K562 (cell line): ENCODE data around the gene PTPN18. TPM values are rescaled to one million over a fixed set of nuclear protein-coding genes. Genes with fewer than 3 reads are reported as not detected.

Experiments
- AFF4 ChIP-seq: sonication (generic); formaldehyde crosslinking; IDR thresholded peaks from 2 replicates; pipeline ENCODE4 v1.8.0; 2023; ENCODE audit warnings: mild to moderate bottlenecking, missing genetic modification reagents
- BACH1 ChIP-seq: fragments of 200-800 bp; sonication (Bioruptor generic); IDR thresholded peaks from 2 replicates; pipeline ENCODE4 v1.6.1; 2016; ENCODE audit warnings: missing genetic modification characterization, missing compliant biosample characterization
- CHD2 ChIP-seq: IDR thresholded peaks from 2 replicates; pipeline ENCODE4 v1.6.1; 2011; ENCODE audit warnings: low read depth, low read length
- GTF3C2 ChIP-seq: IDR thresholded peaks from 3 replicates; pipeline ENCODE4 v1.6.1; 2011; ENCODE audit warnings: borderline replicate concordance, mild to moderate bottlenecking, moderate library complexity; ENCODE audit not compliant: insufficient read length; ENCODE audit errors: extremely low read depth
- HMGN3 ChIP-seq: IDR thresholded peaks from 2 replicates; pipeline ENCODE4 v1.6.1; 2011; ENCODE audit warnings: borderline replicate concordance, low read depth, mild to moderate bottlenecking, mixed read lengths, low read length; ENCODE audit not compliant: insufficient read length; ENCODE audit errors: extremely low read depth
- HNRNPK ChIP-seq: fragments of 200-400 bp; formaldehyde crosslinking; IDR thresholded peaks from one replicate; pipeline ENCODE4 v1.6.1; 2018; ENCODE audit warnings: mild to moderate bottlenecking, low read depth, low read length; ENCODE audit not compliant: poor library complexity, severe bottlenecking
- JUNB ChIP-seq: fragments of 450-650 bp; formaldehyde crosslinking; conservative IDR thresholded peaks from 2 replicates; pipeline ENCODE4 v1.4.0; 2020; ENCODE audit warnings: mild to moderate bottlenecking
- KAT2B ChIP-seq: IDR thresholded peaks from one replicate; pipeline ENCODE4 v1.6.1; 2012; ENCODE audit warnings: low read depth, mild to moderate bottlenecking, control low read depth, inconsistent platforms, low read length, moderate library complexity
- MTF1 ChIP-seq: fragments of 250-450 bp; sonication (Bioruptor Pico); IDR thresholded peaks from 2 replicates; pipeline ENCODE4 v1.9.0; 2021; ENCODE audit warnings: moderate library complexity, mild to moderate bottlenecking, inconsistent platforms, borderline replicate concordance
- NRF1 ChIP-seq, 2 experiments: fragments of 450-650 bp; IDR thresholded peaks in 1 of 2; conservative IDR thresholded peaks in 1 of 2; 2 replicates each; pipeline ENCODE4 v1.6.1; 2014; ENCODE audit warnings: mild to moderate bottlenecking in 2 of 2
- PRMT5 ChIP-seq: sonication (generic); formaldehyde crosslinking; IDR thresholded peaks from 2 replicates; pipeline ENCODE4 v1.5.0; 2020; ENCODE audit warnings: missing genetic modification reagents
- SP2 ChIP-seq: IDR thresholded peaks from 2 replicates; pipeline ENCODE4 v1.6.1; 2011; ENCODE audit warnings: mild to moderate bottlenecking, low read depth, low read length, moderate library complexity; ENCODE audit not compliant: poor library complexity, severe bottlenecking; ENCODE audit errors: extremely low read depth
- polyA plus RNA-seq, 8 experiments: library from polyadenylated mRNA; depleted of rRNA in 4 of 8; stranded (reverse) in 5 of 8; unstranded in 3 of 8; fragments of >200 nt; fragmentation: Nextera tagmentation in 2 of 8; fragmentation: Illumina TruSeq in 1 of 8; extraction: Ambion mirVana in 2 of 8; extraction: Trizol in 1 of 8; gene quantifications; 2 replicates each; pipeline versions ENCODE4 v1.2.1 to v1.2.3, GENCODE V29; 2011 to 2014; ENCODE audit warnings: inconsistent platforms in 1 of 8, missing spikeins in 1 of 8
- total RNA-seq, 7 experiments: library from RNA; depleted of rRNA in 6 of 7; stranded (reverse); fragments of >200 nt in 6 of 7; fragmentation: Illumina TruSeq in 2 of 7; extraction: Trizol in 2 of 7; gene quantifications; 2 replicates each; pipeline versions ENCODE4 v1.2.1 to v1.2.3, GENCODE V29; 2011 to 2021; ENCODE audit warnings: low replicate concordance in 1 of 7
- TF ChIP-seq, protein P1 (sequence below), 3 experiments: fragments of 200-800 bp in 1 of 3; sonication (Bioruptor generic) in 1 of 3; sonication (generic) in 1 of 3; formaldehyde crosslinking in 1 of 3; IDR thresholded peaks; 2 replicates each; pipeline versions ENCODE4 v1.6.1 to v1.8.0; 2016 to 2022; ENCODE audit warnings: mild to moderate bottlenecking in 2 of 3, missing compliant biosample characterization in 2 of 3, missing genetic modification characterization in 2 of 3, missing genetic modification reagents in 1 of 3
- TF ChIP-seq, protein P2 (sequence below): fragments of 250-450 bp; sonication (Bioruptor Pico); IDR thresholded peaks from 2 replicates; pipeline ENCODE4 v1.4.0; 2020; ENCODE audit warnings: mild to moderate bottlenecking, moderate library complexity, borderline replicate concordance

Gene PTPN18
- total and polyA plus RNA-seq, 9 of the 15 experiments (the other 6 are each of a cell fraction or from before 2014, with no cell fraction given): 11.6 to 90.7 (median 49.6) TPM

- TF ChIP-seq HNRNPK (no peak), CHD2 (peak; percentile 44; the same call in 1 of the 2 replicates), AFF4 (no peak), PRMT5 (CRISPR knock-in tag) (no peak), HMGN3 (no peak), MTF1 (CRISPR knock-in tag) (no peak), NRF1 (conservative IDR thresholded peaks at IDR 0.05 in 1 of 2, IDR thresholded peaks at IDR 0.05 in 1 of 2) (peak; percentile 85 to 88), KAT2B (no peak), SP2 (no peak), GTF3C2 (peak; percentile 83), BACH1 (0 out of 2 replicates have a peak, but pooled peaks have one; percentile 22), JUNB (CRISPR knock-in tag) (no peak)
- TF ChIP-seq, protein P1, sequence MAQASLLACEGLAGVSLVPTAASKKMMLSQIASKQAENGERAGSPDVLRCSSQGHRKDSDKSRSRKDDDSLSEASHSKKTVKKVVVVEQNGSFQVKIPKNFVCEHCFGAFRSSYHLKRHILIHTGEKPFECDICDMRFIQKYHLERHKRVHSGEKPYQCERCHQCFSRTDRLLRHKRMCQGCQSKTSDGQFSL (CRISPR knock-in tag; IDR thresholded peaks at IDR 0.05): no peak
- TF ChIP-seq, protein P1 (tag; IDR thresholded peaks at IDR 0.05): no peak
- TF ChIP-seq, protein P2, sequence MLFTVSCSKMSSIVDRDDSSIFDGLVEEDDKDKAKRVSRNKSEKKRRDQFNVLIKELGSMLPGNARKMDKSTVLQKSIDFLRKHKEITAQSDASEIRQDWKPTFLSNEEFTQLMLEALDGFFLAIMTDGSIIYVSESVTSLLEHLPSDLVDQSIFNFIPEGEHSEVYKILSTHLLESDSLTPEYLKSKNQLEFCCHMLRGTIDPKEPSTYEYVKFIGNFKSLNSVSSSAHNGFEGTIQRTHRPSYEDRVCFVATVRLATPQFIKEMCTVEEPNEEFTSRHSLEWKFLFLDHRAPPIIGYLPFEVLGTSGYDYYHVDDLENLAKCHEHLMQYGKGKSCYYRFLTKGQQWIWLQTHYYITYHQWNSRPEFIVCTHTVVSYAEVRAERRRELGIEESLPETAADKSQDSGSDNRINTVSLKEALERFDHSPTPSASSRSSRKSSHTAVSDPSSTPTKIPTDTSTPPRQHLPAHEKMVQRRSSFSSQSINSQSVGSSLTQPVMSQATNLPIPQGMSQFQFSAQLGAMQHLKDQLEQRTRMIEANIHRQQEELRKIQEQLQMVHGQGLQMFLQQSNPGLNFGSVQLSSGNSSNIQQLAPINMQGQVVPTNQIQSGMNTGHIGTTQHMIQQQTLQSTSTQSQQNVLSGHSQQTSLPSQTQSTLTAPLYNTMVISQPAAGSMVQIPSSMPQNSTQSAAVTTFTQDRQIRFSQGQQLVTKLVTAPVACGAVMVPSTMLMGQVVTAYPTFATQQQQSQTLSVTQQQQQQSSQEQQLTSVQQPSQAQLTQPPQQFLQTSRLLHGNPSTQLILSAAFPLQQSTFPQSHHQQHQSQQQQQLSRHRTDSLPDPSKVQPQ (CRISPR knock-in tag): no peak
Measured at GRCh38 chr2:130336877-130337734, 18.8 kb upstream of the PTPN18 start (continued).
